Small intestine (tissue), 7 donors: ENCODE measurements around the gene AGPAT4. TPM values are rescaled to one million over a fixed set of nuclear protein-coding genes. Genes with fewer than 3 reads are reported as not detected.

Experiments used
- DNase-seq, 2 donors: peaks; one replicate each; pipeline versions ENCODE4 v3.0.0 to v3.0.0-alpha.2; 2013
- FAIRE-seq: peaks from 2 replicates; lab custom pipeline; 2012; peaks lifted over from hg19 to GRCh38; lab: Jason Lieb, UNC
- H3K27ac ChIP-seq, 3 donors: one replicate each; pipeline ENCODE4 v1.5.1; 2013; ENCODE audit warnings: low read length in 2 of 3, mild to moderate bottlenecking in 2 of 3, control low read depth in 1 of 3, inconsistent platforms in 1 of 3, low read depth in 1 of 3, moderate library complexity in 1 of 3
- H3K27me3 ChIP-seq, 3 donors: one replicate each; pipeline ENCODE4 v1.6.1; 2013; ENCODE audit warnings: low read length in 3 of 3, inconsistent platforms in 1 of 3; ENCODE audit not compliant: control insufficient read depth in 3 of 3, insufficient read depth in 3 of 3
- H3K36me3 ChIP-seq, 3 donors: one replicate each; pipeline ENCODE4 v1.6.1; 2013; ENCODE audit warnings: low read length in 3 of 3, inconsistent platforms in 1 of 3, low read depth in 1 of 3, mild to moderate bottlenecking in 1 of 3, moderate library complexity in 1 of 3; ENCODE audit not compliant: control insufficient read depth in 3 of 3, insufficient read depth in 2 of 3
- H3K4me1 ChIP-seq, 3 donors: one replicate each; pipeline ENCODE4 v1.6.1; 2013; ENCODE audit warnings: low read length in 2 of 3, inconsistent platforms in 1 of 3, low read depth in 1 of 3, mild to moderate bottlenecking in 1 of 3, moderate library complexity in 1 of 3; ENCODE audit not compliant: control insufficient read depth in 3 of 3, insufficient read depth in 2 of 3
- H3K4me3 ChIP-seq, 3 donors: one replicate each; pipeline ENCODE4 v1.5.1; 2013; ENCODE audit warnings: low read length in 3 of 3, control low read depth in 1 of 3, inconsistent platforms in 1 of 3, low read depth in 1 of 3, mild to moderate bottlenecking in 1 of 3, moderate library complexity in 1 of 3
- H3K9me3 ChIP-seq, 2 donors: one replicate each; pipeline ENCODE4 v1.6.1; 2013; ENCODE audit warnings: low read depth in 1 of 2, low read length in 1 of 2; ENCODE audit not compliant: control insufficient read depth in 2 of 2, insufficient read depth in 1 of 2
- WGBS, 3 donors: extraction: QIAGEN DNeasy Blood & Tissue Kit; methylation state at CpG; one replicate each; pipeline ENCODE4 v1.1.7; 2013; 5-methylcytosine and 5-hydroxymethylcytosine counted together
- polyA plus RNA-seq, 4 donors: library from polyadenylated mRNA; stranded (reverse) in 3 of 4; unstranded in 1 of 4; fragments of 200-250 nt in 3 of 4; fragments of 120-200 nt in 1 of 4; gene quantifications; one replicate each; pipeline versions ENCODE4 v1.2.1 to v1.2.3, GENCODE V29; 2013
- donor health status: healthy with polysubstance abuse.
- donor health status: control.
- donor health status: control.
- donor health status: Bipolar disorder and iron deficiency.
- donor health status: healthy.

Gene AGPAT4
- polyA plus RNA-seq, 4 donors, result 1.6 to 2.3 TPM; not detected in 2

GRCh38 chr6:161299726-161300125 is 25.9 kb upstream of the AGPAT4 start:
- Histone ChIP-seq H3K27ac (no peak overlapping the region), H3K4me1 (no peaks in the 10 kb centered on the region), H3K4me3 (no peak overlapping the region), H3K9me3 (no peaks in the 10 kb centered on the region), H3K36me3 (no peaks in the 10 kb centered on the region), H3K27me3 (no peaks in the 10 kb centered on the region)
- no peak for DNase-seq
- 86 to 92% (median 89%) methylated on average over 4 of the region's 4 CpGs for WGBS, 3 donors
- FAIRE-seq, result no peak

DNA sequence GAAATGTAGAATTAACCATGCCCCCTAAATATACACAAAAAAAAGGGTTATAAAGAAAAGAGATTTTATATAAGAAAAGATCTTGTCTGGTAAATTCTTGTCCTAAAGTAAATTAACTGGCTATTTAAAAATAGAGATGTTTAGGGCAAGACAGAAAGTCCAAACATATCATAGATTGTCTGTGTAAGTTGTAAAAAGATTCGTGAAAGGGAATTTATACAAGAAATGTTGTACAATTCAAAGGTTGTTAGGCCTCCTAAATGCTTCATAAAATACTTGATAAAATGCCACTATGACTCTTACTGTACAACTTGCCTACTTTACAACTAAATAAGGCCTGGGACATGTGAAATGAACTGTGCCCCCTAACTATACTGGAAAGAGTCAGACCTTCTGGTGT is 21.9 kb upstream of the AGPAT4 start:
- Histone ChIP-seq H3K4me3 (no peak overlapping the region), H3K27me3 (peaks cover 0 to 2% (median 0%) of the 10 kb centered on the region in 3 donors), H3K9me3 (no peaks in the 10 kb centered on the region), H3K4me1 (no peaks in the 10 kb centered on the region), H3K36me3 (no peaks in the 10 kb centered on the region), H3K27ac (no peak overlapping the region)
- WGBS, 3 donors, result 72 to 91% (median 89%) methylated on average over 1 of the region's 1 CpG
- FAIRE-seq (peak; percentile 65), DNase-seq (no peak)

DNA sequence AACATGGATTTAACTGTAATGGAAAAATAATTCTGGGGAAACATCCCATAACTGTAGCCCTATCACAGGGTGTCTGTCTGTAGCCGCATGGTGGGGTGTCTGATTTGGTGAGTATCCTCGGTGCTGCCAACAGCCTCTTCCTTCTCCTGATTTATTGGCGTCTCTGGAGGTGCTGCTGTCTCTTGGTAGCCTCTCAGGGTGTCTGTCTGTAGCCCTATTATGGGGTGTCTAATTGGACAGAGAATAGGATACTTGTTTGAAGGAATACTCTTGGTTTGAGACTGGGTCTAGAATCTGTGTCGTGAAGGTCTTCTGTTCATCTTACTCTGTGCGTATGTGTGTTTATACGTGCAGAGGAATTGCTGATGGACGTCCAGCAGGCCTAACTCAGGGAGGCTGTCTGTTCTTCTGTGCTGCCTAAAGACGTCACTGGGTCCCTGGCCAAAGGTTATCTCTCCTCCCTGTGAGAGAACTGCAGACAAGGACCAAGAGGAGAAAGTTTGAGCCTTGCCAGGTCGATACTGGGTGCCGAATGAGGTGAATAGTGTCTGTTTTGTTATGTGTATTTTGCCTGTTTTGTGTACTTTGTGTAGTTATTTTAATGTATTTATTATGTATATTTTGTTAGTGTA is 18.9 kb upstream of the AGPAT4 start:
- H3K9me3 ChIP-seq, result no peaks in the 10 kb centered on the region
- H3K27me3 ChIP-seq, result peaks cover 0 to 2% (median 0%) of the 10 kb centered on the region in 3 donors
- no peak overlapping the region for H3K27ac ChIP-seq
- H3K4me1 ChIP-seq, result no peaks in the 10 kb centered on the region
- H3K36me3 ChIP-seq, result no peaks in the 10 kb centered on the region
- FAIRE-seq (no peak), DNase-seq (peak in 1 of 2 donors; percentile 3)
- WGBS, 3 donors, result 66 to 73% (median 71%) methylated on average over 10 of the region's 10 CpGs
- H3K4me3 ChIP-seq, result no peak overlapping the region

DNA sequence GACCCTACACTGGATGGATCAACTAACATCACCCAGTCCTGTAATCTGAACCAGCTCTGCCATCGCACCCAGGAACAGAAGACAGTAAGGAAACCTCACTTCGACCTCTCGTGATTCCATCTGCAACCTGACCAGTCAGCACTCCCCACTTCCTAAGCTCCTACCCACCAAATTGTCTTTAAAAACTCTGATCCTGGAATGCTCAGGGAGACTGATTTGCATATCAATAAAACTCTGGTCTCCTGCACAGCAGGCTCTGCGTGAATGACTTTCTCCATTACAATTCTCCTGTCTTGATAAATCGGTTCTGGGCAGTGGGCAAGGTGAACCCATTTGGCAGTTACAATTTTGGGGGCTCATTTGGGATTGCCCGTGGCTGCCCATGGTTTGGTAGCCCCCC is 18.3 kb upstream of the AGPAT4 start:
- Histone ChIP-seq H3K36me3 (no peaks in the 10 kb centered on the region), H3K4me3 (no peak overlapping the region), H3K9me3 (no peaks in the 10 kb centered on the region), H3K4me1 (no peaks in the 10 kb centered on the region), H3K27ac (no peak overlapping the region), H3K27me3 (peaks cover 0 to 2% (median 0%) of the 10 kb centered on the region in 3 donors)
- no peak for FAIRE-seq
- WGBS, 3 donors, result 87 to 94% (median 89%) methylated on average over 6 of the region's 6 CpGs
- DNase-seq, result no peak

DNA sequence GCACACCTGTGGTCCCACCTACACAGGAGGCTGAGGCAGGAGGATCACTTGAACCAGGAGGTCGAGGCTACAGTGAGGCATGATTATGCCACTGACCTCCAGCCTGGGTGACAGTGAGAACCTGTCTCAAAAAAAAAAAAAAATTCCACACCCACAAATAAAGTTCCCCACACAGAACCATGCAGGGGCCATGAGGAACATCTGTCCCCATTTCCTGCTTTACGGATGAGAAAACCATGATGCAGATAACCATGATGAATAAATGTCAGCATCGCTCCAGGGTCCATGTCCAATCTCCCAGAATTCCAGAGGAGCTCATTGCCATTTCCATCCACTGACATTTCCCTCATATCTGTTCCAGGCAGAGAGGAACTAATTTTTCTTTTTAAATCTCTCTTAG is 16.9 kb upstream of the AGPAT4 start:
- Histone ChIP-seq H3K27ac (no peak overlapping the region), H3K4me3 (no peak overlapping the region), H3K27me3 (peaks cover 0 to 2% (median 0%) of the 10 kb centered on the region in 3 donors), H3K4me1 (no peaks in the 10 kb centered on the region), H3K36me3 (no peaks in the 10 kb centered on the region), H3K9me3 (no peaks in the 10 kb centered on the region)
- FAIRE-seq (no peak), DNase-seq (no peak)
- 63 to 80% (median 78%) methylated on average over 3 of the region's 3 CpGs for whole genome bisulfite sequencing, 3 donors

DNA sequence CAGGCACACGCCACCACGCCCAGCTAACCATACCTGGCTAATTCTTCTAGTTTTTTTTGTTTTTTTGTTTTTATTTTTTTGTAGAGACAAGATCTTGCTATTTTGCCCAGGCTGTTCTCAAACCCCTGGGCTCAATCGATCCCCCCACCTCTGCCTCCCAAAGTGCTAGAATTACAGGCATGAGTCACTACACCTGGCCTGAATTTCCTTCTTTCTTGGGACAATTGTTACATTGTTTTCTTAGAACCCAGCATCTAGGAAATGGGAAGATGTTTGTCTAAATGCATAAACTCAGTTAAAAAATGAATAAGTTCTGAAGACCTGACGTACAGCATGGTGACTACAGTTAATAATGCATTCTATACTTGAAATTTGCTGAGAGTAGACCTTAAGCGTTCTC is 10.8 kb upstream of the AGPAT4 start:
- no peak for FAIRE-seq
- no peaks in the 10 kb centered on the region for H3K4me1 ChIP-seq
- DNase-seq, result no peak
- no peaks in the 10 kb centered on the region for H3K9me3 ChIP-seq
- peaks cover 0 to 2% (median 0%) of the 10 kb centered on the region in 3 donors for H3K27me3 ChIP-seq
- H3K27ac ChIP-seq, result no peak overlapping the region
- no peak overlapping the region for H3K4me3 ChIP-seq
- 70 to 79% (median 74%) methylated on average over 5 of the region's 5 CpGs for WGBS, 3 donors
- no peaks in the 10 kb centered on the region for H3K36me3 ChIP-seq

DNA sequence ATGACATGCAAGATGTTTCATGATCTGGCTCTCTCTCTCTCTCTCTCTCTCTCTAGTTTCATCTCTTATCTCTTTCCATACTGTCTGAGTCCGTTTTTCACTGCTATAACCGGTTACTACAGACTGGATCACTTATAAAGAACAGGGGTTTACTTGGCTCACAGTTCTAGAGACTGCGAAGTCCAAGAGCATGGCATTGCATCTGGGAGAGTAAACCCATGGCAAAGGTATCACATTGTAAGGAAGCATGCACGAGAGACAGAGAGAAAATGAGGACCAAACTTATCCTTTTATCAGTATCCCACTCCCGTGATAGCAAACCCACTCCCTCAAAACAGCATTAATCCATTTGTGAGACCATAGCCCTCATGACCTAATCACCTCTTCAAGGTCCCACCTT is 7.2 kb upstream of the AGPAT4 start:
- Histone ChIP-seq H3K9me3 (no peaks in the 10 kb centered on the region), H3K27ac (no peak overlapping the region), H3K36me3 (no peaks in the 10 kb centered on the region), H3K27me3 (peaks cover 0 to 2% (median 0%) of the 10 kb centered on the region in 3 donors), H3K4me1 (no peaks in the 10 kb centered on the region), H3K4me3 (no peak overlapping the region)
- no peak for FAIRE-seq
- WGBS, 3 donors, result 71 to 85% (median 72%) methylated on average over 5 of the region's 5 CpGs
- no peak for DNase-seq

GRCh38 chr6:161279677-161280415 is 6.0 kb upstream of the AGPAT4 start:
- H3K4me3 ChIP-seq, result no peak overlapping the region
- 69 to 85% (median 80%) methylated on average over 7 of the region's 7 CpGs for WGBS, 3 donors
- no peak overlapping the region for H3K27ac ChIP-seq
- H3K9me3 ChIP-seq, result no peaks in the 10 kb centered on the region
- H3K4me1 ChIP-seq, result no peaks in the 10 kb centered on the region
- H3K27me3 ChIP-seq, result peaks cover 0 to 2% (median 0%) of the 10 kb centered on the region in 3 donors
- FAIRE-seq (no peak), DNase-seq (no peak)
- no peaks in the 10 kb centered on the region for H3K36me3 ChIP-seq
